ENCODE data around the gene TMEM245. TPM values are rescaled to one million over a fixed set of nuclear protein-coding genes. Genes with fewer than 3 reads are reported as not detected.

TMEM245 gene
- total RNA-seq, 2 donors from 2014 or later: 23.9 to 26.7 TPM

DNA sequence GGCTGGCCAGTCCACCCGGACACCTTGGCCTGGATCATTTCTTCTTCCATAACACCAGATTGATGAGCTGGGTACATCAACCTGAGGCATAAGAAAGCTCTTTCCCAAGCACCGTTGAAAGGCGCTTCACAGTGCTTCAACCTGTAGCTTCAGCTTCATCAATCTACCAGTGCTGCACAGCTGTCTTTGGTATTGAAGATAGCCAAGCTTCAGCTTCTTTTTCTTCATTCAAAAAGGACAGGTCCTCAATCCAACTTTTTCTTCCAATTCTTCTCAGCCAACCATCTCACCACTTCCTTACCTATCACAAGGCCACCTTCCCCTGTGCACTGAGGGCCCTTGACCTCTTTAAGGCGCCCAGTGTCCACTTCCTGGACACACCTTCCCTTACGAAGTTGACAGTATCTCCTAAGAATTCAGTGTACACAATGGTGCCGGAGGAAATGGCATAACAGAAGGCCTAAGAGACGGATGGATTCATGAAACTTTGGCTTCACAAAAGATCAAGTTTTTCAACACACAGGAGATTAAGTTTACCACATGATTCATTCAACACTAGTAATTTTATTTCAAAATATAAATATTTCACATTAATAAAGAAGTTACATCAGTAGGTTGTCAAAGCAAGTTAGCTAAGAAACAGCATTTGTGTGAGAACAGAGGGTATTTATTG lies 105.0 kb downstream of the TMEM245 start:
- no peak overlapping the region for H3K4me3 Mint-ChIP-seq
- DNase-seq (ENCODE audit: low spot score): no peak
- peaks cover 6% of the 10 kb centered on the region for H3K36me3 Mint-ChIP-seq
- no peak for ATAC-seq
- H3K27ac Mint-ChIP-seq: peak overlapping the region in 1 of 2 donors; percentile 41
- H3K9me3 Mint-ChIP-seq: no peaks in the 10 kb centered on the region
- peaks cover 22 to 24% of the 10 kb centered on the region in 2 donors for H3K4me1 Mint-ChIP-seq (ENCODE audit: low read depth in 2 of 2)
- H3K27me3 Mint-ChIP-seq: peaks cover 3 to 10% of the 10 kb centered on the region in 2 donors

DNA sequence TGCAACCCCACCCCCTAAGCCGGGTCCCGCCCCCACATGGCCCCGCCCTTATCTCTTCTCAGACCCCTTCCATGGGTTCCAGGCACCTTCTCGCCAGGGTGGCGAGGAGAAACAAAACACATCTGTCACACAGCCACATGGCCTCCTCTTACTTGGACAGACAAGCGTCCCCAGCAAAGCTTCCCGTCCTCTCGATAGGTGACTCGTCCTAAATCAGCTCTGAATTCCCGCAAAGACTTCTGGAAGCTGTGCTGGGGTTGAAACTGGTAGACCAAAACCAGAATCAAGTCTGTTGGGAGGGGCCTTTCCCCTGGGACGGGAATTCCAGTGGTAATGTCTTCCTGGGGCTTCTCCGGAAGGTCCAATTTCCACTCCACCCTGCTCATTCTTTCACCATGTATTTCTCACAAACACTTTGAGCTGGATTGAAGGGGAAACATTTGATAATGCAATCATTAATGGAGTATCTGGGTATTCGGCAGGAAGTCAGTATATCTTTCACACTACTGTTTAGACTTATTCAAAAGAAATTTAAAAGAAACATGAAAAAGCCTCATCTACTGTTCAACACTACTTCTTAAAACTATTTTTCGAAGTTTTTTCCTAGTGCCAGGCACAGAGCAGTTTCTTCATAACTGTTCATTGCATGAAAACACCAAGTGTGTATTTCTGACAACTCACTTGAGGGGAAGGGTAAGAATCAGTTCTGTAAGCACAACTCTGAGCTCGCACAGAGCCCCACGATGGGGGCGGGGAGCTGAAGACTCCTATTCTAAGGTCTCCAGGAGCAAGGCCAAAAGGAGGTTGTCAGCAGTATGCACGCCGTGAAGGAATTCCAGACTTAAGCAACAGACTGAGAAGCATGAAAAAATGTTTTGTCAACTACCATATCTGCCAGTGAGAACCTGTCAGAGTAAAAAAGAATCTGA lies 105.8 kb downstream of the TMEM245 start:
- H3K9me3 Mint-ChIP-seq: no peaks in the 10 kb centered on the region
- no peak for DNase-seq (ENCODE audit: low spot score)

DNA sequence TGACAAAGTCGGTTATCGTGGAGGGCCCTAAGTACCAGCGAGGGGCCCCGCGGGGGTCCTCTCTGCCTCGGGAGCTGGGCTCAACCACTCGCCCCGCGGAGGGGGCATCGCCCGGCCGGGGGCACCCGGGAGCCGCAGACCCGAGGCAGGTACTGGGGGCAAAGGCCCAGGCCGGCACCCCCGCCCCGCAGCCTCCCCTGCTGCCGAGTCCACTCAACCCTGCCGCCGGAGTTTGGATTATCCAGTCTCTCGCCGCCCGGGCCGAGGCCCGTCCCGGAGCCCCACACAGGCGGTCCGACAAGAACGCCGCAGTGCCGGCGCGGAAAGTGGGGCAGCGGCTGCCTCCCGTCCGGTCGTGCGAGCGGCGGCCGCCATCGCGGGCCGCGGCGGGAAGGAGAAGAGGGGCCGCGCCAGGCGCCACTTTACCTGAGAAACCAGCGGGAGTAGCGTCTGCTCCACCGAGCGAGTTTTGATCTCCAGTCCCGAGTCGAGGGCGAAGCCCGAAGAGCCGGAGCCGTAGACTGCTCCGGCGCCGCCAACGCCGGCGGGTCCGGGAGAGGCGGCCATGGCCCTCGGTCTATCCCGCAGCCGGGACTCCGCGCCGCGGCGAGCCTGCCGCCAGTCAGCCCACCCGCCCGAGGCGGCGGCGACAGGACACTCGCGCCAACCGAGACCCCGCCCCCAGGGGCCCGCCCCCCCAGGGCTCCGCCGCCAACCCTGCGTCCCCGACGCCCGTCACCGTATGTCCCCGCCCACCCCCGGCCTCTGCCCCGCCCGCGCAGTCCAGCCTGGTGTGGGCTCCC lies 106.7 kb downstream of the TMEM245 start, which contains the start of gene CTNNAL1:
CTNNAL1 (minus strand) TSS at position 624 of the 803 bp plus-strand sequence; CDS start at position 567, 57 bp downstream.
- Mint-ChIP-seq H3K4me3 (peak within 1 kb of the TSS; percentile 98), H3K36me3 (no peaks in the 10 kb centered on the region), H3K4me1 (ENCODE audit: low read depth in 2 of 2) (peaks cover 22 to 24% of the 10 kb centered on the region in 2 donors), H3K9me3 (no peaks in the 10 kb centered on the region), H3K27me3 (peaks cover 3 to 10% of the 10 kb centered on the region in 2 donors), H3K27ac (peak within 1 kb of the TSS; percentile 85 to 96)
- ATAC-seq (peak; percentile 98), DNase-seq (ENCODE audit: low spot score) (peak; percentile 93)

More for the DNA sequence above, 105.8 kb downstream of the TMEM245 start:
- peaks cover 22 to 24% of the 10 kb centered on the region in 2 donors for H3K4me1 Mint-ChIP-seq (ENCODE audit: low read depth in 2 of 2)
- H3K4me3 Mint-ChIP-seq: peak overlapping the region; percentile 84
- peak overlapping the region; percentile 41 to 76 for H3K27ac Mint-ChIP-seq
- ATAC-seq: no peak
- peaks cover 3 to 10% of the 10 kb centered on the region in 2 donors for H3K27me3 Mint-ChIP-seq
- H3K36me3 Mint-ChIP-seq: no peaks in the 10 kb centered on the region

DNA sequence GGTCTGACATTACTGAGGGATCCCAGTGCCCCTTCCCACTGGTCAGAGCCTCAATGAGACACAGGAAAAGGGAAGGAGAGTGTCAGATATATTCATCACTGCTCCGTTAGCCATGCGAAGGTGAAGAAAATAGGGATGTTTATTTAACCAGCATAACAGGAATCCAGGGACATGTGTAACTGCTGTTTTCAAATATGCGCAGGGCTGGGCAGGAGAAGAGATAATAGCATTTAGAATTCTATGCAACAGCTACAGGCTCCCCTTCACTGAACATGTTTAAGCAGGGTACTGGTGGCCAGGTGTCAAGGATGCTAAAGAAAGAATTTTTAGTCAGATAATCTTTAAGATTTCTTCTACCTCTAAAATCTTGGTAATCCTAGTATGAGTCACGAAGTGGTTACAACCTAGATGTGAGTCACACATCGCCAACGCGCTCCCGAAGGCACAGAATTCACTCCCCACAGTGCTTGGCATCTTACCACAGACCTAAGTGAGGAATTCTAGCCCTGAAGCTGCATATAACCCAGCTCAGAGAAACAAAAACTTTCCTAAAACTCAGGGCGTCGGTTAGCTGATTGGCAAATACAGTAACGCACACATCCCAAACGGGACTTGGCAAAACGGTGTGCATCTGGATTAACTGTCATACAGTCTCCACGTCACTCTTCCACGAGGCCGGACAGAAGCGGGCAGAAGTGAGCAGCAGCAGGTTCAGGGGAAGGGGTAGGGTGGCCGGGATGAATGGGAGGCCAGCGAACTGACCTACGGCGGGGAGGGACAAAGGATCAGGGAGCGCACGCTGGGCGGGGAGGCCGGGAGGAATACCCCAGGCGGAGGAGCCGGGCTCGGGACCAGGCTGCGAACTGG lies 107.5 kb downstream of the TMEM245 start:
- Mint-ChIP-seq H3K27me3 (peaks cover 3 to 10% of the 10 kb centered on the region in 2 donors), H3K36me3 (no peaks in the 10 kb centered on the region), H3K4me3 (peak overlapping the region; percentile 98), H3K4me1 (ENCODE audit: low read depth in 2 of 2) (peaks cover 22 to 24% of the 10 kb centered on the region in 2 donors), H3K27ac (peak overlapping the region; percentile 85 to 96), H3K9me3 (no peaks in the 10 kb centered on the region)
- peak; percentile 22 to 24 for ATAC-seq
- DNase-seq (ENCODE audit: low spot score): no peak

DNA sequence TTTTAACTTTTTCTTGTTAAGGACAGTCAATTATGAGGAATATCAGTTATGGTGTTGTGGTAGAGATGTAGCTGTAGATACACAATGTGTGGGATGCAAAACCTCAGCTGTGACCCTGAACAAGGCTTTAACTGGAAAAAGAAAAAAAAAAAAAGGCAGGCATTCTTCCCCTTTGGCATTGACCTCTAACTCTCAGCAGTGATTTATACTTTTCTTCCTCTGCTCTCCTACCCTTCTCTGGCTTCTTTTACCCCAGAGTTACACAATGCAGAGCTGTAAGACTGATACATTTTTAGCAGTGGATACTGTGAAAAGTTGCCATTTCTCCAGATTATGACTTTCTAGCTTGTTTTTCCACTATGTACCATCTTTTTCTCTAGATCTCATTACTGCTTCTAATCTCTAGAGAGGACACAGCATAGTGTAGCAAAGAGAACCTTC lies 108.5 kb downstream of the TMEM245 start:
- no peak for DNase-seq (ENCODE audit: low spot score)
- H3K4me3 Mint-ChIP-seq: peak overlapping the region; percentile 98

DNA sequence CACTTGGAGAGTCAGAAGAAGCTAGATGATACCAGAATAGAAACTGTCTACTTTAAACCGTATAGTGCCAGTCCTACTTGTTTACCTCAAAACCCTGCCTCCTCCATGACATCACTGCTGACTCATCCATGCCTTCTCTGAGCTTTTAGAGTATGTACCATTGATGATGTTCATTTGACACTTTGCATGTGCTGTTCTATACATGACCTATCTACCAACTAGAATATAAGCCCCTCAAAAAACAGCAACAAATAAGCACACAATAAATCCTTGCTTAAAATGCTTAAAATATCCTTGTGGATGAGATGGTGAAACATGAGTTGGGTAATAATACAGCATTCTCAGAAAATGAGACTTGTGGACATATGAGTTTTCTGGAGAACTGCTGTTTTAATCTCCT lies 109.0 kb downstream of the TMEM245 start:
- peak overlapping the region in 1 of 2 donors; percentile 47 for H3K27ac Mint-ChIP-seq
- no peaks in the 10 kb centered on the region for H3K9me3 Mint-ChIP-seq
- peak overlapping the region; percentile 98 for H3K4me3 Mint-ChIP-seq
- H3K27me3 Mint-ChIP-seq: peaks cover 3 to 10% of the 10 kb centered on the region in 2 donors
- DNase-seq (ENCODE audit: low spot score) (peak; percentile 67), ATAC-seq (peak in 1 of 2 donors; percentile 24)
- peaks cover 22 to 24% of the 10 kb centered on the region in 2 donors for H3K4me1 Mint-ChIP-seq (ENCODE audit: low read depth in 2 of 2)
- H3K36me3 Mint-ChIP-seq: no peaks in the 10 kb centered on the region

More for the DNA sequence above, 108.5 kb downstream of the TMEM245 start:
- no peaks in the 10 kb centered on the region for H3K9me3 Mint-ChIP-seq
- peaks cover 22 to 24% of the 10 kb centered on the region in 2 donors for H3K4me1 Mint-ChIP-seq (ENCODE audit: low read depth in 2 of 2)
- peak overlapping the region in 1 of 2 donors; percentile 96 for H3K27ac Mint-ChIP-seq
- H3K27me3 Mint-ChIP-seq: peaks cover 3 to 10% of the 10 kb centered on the region in 2 donors
- ATAC-seq: no peak
- H3K36me3 Mint-ChIP-seq: no peaks in the 10 kb centered on the region

DNA sequence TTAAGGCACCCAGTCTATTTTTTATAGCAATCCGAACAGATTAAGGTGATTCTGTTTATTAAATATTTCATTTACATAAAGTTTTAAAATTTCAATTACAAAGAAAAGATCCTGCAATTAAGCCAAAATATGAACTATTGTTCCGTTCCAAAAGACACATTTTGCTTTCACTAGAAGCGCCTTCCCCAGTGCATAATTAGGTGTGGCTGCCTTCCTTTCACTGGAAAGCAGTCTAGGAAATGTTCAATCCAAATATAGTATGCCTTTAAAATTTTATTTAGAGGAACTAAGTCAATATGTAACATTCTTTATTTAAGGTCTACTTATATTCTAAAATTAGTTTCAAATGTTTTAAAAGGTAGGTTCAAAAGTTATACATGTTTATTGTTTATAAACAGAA lies 114.1 kb downstream of the TMEM245 start:
- no peak for ATAC-seq
- H3K9me3 Mint-ChIP-seq: no peaks in the 10 kb centered on the region
- no peaks in the 10 kb centered on the region for H3K27me3 Mint-ChIP-seq
- DNase-seq (ENCODE audit: low spot score): no peak
- H3K4me3 Mint-ChIP-seq: no peak overlapping the region
- H3K27ac Mint-ChIP-seq: no peak overlapping the region
- peaks cover 4 to 5% of the 10 kb centered on the region in 2 donors for H3K4me1 Mint-ChIP-seq (ENCODE audit: low read depth in 2 of 2)
- peaks cover 11% of the 10 kb centered on the region for H3K36me3 Mint-ChIP-seq

DNA sequence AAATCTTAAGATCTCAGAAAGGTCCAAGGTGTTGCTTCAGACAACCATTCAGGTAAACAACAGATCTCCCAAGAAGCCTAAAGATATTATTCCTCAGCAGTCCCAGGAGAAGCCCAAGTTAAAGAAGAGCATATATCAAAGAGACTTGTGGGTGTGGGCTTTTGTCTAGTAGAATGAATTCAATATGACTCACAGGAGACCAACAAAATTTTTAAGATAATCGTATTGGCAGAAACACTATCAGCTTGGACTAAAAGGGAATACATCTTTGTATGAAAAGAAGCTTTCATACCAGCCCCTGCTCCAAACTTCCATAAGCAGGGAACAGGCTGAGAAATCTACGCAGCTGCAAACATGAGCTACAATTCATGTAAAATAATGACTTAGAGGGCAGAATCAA lies 116.6 kb downstream of the TMEM245 start:
- ATAC-seq (no peak), DNase-seq (ENCODE audit: low spot score) (no peak)
- H3K27ac Mint-ChIP-seq: no peak overlapping the region
- H3K9me3 Mint-ChIP-seq: no peaks in the 10 kb centered on the region
- H3K36me3 Mint-ChIP-seq: peaks cover 11% of the 10 kb centered on the region
- peaks cover 0 to 3% of the 10 kb centered on the region in 2 donors for H3K27me3 Mint-ChIP-seq
- peaks cover 0 to 7% of the 10 kb centered on the region in 2 donors for H3K4me1 Mint-ChIP-seq (ENCODE audit: low read depth in 2 of 2)
- H3K4me3 Mint-ChIP-seq: no peak overlapping the region

DNA sequence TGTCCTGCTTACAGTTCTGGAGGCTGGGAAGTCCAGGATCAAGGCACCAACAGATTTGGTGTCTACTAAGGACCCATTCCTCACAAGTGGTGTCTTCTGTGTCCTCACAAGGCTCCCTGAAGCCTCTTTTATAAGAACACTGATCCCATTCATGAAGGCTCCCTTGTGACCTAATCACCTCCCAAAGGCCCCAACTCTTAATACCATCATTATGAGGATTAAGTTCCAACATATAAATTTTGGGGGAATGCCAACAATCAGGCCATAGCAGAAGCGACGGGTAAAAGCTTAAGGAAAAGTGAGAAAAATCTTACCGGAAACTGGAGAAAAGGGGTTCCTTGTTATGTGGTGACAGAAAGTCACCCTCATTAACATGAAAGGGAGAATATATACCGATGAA lies 117.6 kb downstream of the TMEM245 start:
- Mint-ChIP-seq H3K27me3 (peaks cover 0 to 3% of the 10 kb centered on the region in 2 donors), H3K9me3 (no peaks in the 10 kb centered on the region), H3K4me3 (no peak overlapping the region), H3K4me1 (ENCODE audit: low read depth in 2 of 2) (peaks cover 0 to 7% of the 10 kb centered on the region in 2 donors), H3K27ac (no peak overlapping the region), H3K36me3 (peaks cover 11% of the 10 kb centered on the region)
- ATAC-seq: no peak
- DNase-seq (ENCODE audit: low spot score): no peak

DNA sequence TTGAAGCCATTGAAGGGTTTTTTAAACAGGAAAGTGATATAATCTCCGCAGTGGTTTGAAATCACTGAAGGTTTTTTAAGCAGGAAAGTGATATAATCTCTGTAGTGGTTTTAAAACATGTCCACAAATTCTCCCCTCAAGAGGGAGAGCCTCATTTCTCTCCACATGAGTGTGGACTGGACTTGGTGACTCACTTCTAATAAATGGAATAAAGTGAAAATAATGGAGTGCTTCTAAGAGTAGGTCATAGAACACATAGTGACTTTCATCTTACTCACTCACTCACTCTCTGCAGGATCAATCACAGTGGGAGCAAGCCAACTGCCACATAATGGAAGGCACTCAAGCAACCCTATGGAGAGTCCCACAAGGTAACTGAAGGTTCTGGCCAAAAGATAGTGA lies 118.5 kb downstream of the TMEM245 start:
- ATAC-seq (no peak), DNase-seq (ENCODE audit: low spot score) (no peak)
- peaks cover 11% of the 10 kb centered on the region for H3K36me3 Mint-ChIP-seq
- no peaks in the 10 kb centered on the region for H3K9me3 Mint-ChIP-seq
- no peak overlapping the region for H3K4me3 Mint-ChIP-seq
- H3K27me3 Mint-ChIP-seq: peaks cover 0 to 3% of the 10 kb centered on the region in 2 donors
- peaks cover 0 to 7% of the 10 kb centered on the region in 2 donors for H3K4me1 Mint-ChIP-seq (ENCODE audit: low read depth in 2 of 2)
- H3K27ac Mint-ChIP-seq: no peak overlapping the region

DNA sequence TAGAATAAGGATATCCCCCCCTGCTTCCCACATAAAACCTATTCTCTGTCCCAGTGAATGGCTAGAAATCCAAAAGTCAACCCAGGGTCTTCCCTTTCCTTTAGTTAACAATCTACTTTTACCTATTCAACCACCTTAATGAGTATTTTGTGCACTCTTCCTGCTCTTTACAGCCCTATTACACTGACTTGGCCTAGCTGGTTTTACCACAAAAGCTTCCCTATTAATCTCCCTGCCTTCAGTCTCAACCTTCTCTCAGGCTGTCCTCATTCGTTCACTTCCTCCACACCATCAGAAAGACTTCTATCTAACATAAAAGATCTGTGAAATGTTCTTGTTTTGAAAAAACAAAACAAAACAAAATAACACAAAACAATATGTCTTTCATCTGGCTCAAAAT lies 122.6 kb downstream of the TMEM245 start:
- peaks cover under 1% of the 10 kb centered on the region for H3K36me3 Mint-ChIP-seq
- peaks cover 0 to 3% of the 10 kb centered on the region in 2 donors for H3K27me3 Mint-ChIP-seq
- H3K27ac Mint-ChIP-seq: no peak overlapping the region

DNA sequence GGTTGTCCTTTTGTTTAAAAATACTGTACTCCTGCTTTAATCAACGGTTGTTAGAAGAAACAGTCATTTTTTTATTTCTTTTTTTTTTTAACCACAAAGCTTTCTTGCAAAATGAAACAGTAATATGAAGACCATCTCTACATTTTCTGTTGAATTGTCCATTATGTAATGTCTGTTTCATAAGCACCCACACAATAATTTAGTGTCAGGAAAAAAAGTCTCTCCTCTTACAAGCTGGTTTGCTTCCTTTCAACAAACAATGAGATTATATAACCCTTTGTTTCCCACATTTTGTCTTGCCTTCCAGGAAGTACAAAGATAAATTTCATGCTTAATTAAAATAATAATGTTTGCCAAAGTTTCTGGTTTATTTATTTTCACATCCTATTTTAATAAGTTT lies 123.1 kb downstream of the TMEM245 start:
- peaks cover 6 to 14% of the 10 kb centered on the region in 2 donors for H3K4me1 Mint-ChIP-seq (ENCODE audit: low read depth in 2 of 2)
- H3K27ac Mint-ChIP-seq: no peak overlapping the region
- no peak overlapping the region for H3K4me3 Mint-ChIP-seq
- H3K9me3 Mint-ChIP-seq: no peaks in the 10 kb centered on the region
- peaks cover 0 to 3% of the 10 kb centered on the region in 2 donors for H3K27me3 Mint-ChIP-seq
- ATAC-seq: no peak
- H3K36me3 Mint-ChIP-seq: no peaks in the 10 kb centered on the region
- no peak for DNase-seq (ENCODE audit: low spot score)

More for the DNA sequence above, 122.6 kb downstream of the TMEM245 start:
- no peak for ATAC-seq
- peaks cover 6 to 14% of the 10 kb centered on the region in 2 donors for H3K4me1 Mint-ChIP-seq (ENCODE audit: low read depth in 2 of 2)
- H3K9me3 Mint-ChIP-seq: no peaks in the 10 kb centered on the region
- H3K4me3 Mint-ChIP-seq: no peak overlapping the region
- DNase-seq (ENCODE audit: low spot score): no peak
